ENCODE measurements around the gene DAAM2.

DNA sequence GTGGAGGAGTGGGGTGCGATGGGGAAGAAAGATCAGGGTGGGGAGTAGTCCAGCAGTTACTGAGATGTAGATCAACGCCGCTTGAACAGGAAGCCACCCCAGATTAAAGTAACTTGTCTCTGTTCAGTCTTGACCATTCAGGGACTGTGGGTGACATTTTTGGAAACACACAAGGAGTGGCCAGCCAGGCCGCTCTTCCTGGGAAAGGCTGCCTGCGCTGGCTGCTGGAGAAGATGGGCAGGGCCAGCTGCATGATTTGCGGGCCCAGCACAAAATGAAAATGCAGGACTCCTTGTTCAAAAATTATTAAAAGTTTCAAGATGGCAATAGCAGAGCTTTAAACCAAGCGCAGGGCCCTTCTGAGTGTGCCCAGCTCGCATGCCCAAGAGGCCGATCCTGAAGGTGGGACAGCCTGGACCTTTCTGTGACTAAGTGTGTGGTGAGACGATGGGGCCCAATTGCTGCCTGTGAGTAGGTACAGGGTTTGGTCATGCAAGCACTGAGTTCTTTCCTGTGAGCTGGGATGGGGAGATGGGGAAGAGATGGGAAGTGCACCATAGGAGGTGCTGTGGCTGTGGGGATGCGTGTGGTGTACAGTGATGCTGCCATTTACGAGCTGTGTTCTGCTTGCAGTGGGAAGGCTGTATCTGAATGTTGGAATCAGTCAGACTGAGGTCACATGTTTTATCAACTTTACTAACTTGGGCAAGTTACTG lies 51.3 kb downstream of the DAAM2 start:
- TF ChIP-seq POLR2AphosphoS5 (IDR thresholded peaks at IDR 0.05; ENCODE audit: low read depth, low read length) (no peak), TAF1 (IDR thresholded peaks at IDR 0.05; ENCODE audit: low read depth, low read length) (no peak), POLR2A (IDR thresholded peaks at IDR 0.05; ENCODE audit: low read depth, low read length) (no peak)

Measured in GM12891 (cell line).